ENCODE measurements around the gene WDR90.
A peak's percentile ranks its signal among the peaks of the same experiment; 100 is the strongest.

WDR90 gene

GRCh38 chr16:625977-626765, 23.0 kb upstream of the WDR90 start:
- no peak for DNase-seq

GRCh38 chr16:626787-627453, 22.2 kb upstream of the WDR90 start:
- DNase-seq: peak in 11 of 56 donors; percentile 12 to 35 (median 18)

GRCh38 chr16:627454-628239, 21.5 kb upstream of the WDR90 start:
- peak in 1 of 56 donors; percentile 46 for DNase-seq

- DNase-seq: no peak
Measured at GRCh38 chr16:628321-629061, 20.7 kb upstream of the WDR90 start.

- DNase-seq: no peak
Measured at GRCh38 chr16:629185-629832, 19.9 kb upstream of the WDR90 start.

- no peak for DNase-seq
Measured at GRCh38 chr16:629833-630248, 19.3 kb upstream of the WDR90 start.

GRCh38 chr16:630249-630814, 18.8 kb upstream of the WDR90 start:
- no peak for DNase-seq

GRCh38 chr16:630815-631405, 18.3 kb upstream of the WDR90 start, which contains the start of gene WFIKKN1:
Gene WFIKKN1, plus strand, starts transcription at chr16:630985. Its CDS starts 269 bp downstream, at chr16:631254.
- peak in 2 of 56 donors; percentile 32 to 44 for DNase-seq

GRCh38 chr16:631808-632358, 17.3 kb upstream of the WDR90 start:
- DNase-seq: no peak

- DNase-seq: no peak
Measured at GRCh38 chr16:632486-633335, 16.5 kb upstream of the WDR90 start.

- DNase-seq: no peak
Measured at GRCh38 chr16:633336-634050, 15.7 kb upstream of the WDR90 start.

GRCh38 chr16:634051-634670, 15.0 kb upstream of the WDR90 start:
- no peak for DNase-seq

- peak in 1 of 56 donors; percentile 53 for DNase-seq
Measured at GRCh38 chr16:634996-635395, 14.2 kb upstream of the WDR90 start.

GRCh38 chr16:635573-636205, 13.5 kb upstream of the WDR90 start:
- DNase-seq: peak in 2 of 56 donors; percentile 26 to 72

- peak; percentile 85 to 100 (median 96) for DNase-seq
Measured at GRCh38 chr16:636206-637080, 12.7 kb upstream of the WDR90 start, which contains the start of gene METTL26. Gene METTL26, minus strand, starts transcription at chr16:636305. Its CDS starts 15 bp downstream, at chr16:636290.
